ENCODE measurements around the gene DEFB132.

DEFB132 gene

GRCh38 chr20:266596-267562 is 9.4 kb downstream of the DEFB132 start:
- H3K9ac ChIP-seq (ENCODE audit: low read length) = peak overlapping the region; percentile 50
- H3K27ac ChIP-seq (ENCODE audit: low read depth, low read length) = no peak overlapping the region
- no peaks in the 10 kb centered on the region for H3K36me3 ChIP-seq (ENCODE audit: control insufficient read depth, insufficient read depth, low read length)
- no peaks in the 10 kb centered on the region for H3K79me2 ChIP-seq (ENCODE audit: control insufficient read depth, insufficient read depth, low read length)
- H2BK15ac ChIP-seq (replicated peaks; ENCODE audit: low read depth) = no peak overlapping the region
- H3K4me2 ChIP-seq (ENCODE audit: low read length) = peak overlapping the region; percentile 47
- H2AK5ac ChIP-seq (ENCODE audit: low read length) = no peak overlapping the region
- no peak overlapping the region for H3K4ac ChIP-seq (ENCODE audit: low read depth, low read length)
- no peak overlapping the region for H3K23ac ChIP-seq (ENCODE audit: low read length)
- WGBS (ENCODE audit: extremely low coverage, insufficient coverage, low lambda C conversion rate) = no CpG with 5 or more reads among the region's 43 CpGs
- peak overlapping the region; percentile 78 for H3K56ac ChIP-seq (ENCODE audit: low read length)
- H3K27me3 ChIP-seq (ENCODE audit: insufficient read depth, low read length, poor library complexity) = no peaks in the 10 kb centered on the region
- no peak overlapping the region for H4K8ac ChIP-seq (ENCODE audit: low read depth, low read length)
- H3K18ac ChIP-seq (ENCODE audit: low read length) = peak overlapping the region; percentile 19
- H2BK5ac ChIP-seq (ENCODE audit: low read length) = no peak overlapping the region
- H3K79me1 ChIP-seq (ENCODE audit: low read length) = no peaks in the 10 kb centered on the region
- H3K4me3 ChIP-seq (ENCODE audit: low read length) = no peak overlapping the region
- no peaks in the 10 kb centered on the region for H3K4me1 ChIP-seq (ENCODE audit: control insufficient read depth, low read depth, low read length)
- peak; percentile 95 for DNase-seq
- H2BK120ac ChIP-seq (ENCODE audit: low read depth, low read length) = no peak overlapping the region
- no peak overlapping the region for H4K5ac ChIP-seq (ENCODE audit: low read length)

GRCh38 chr20:270517-270916 is 13.0 kb downstream of the DEFB132 start:
- Histone ChIP-seq H3K56ac (ENCODE audit: low read length) (no peak overlapping the region), H3K4me3 (ENCODE audit: low read length) (no peak overlapping the region), H3K27ac (ENCODE audit: low read depth, low read length) (no peak overlapping the region), H3K4me2 (ENCODE audit: low read length) (no peak overlapping the region), H3K4me1 (ENCODE audit: control insufficient read depth, low read depth, low read length) (no peaks in the 10 kb centered on the region), H3K27me3 (ENCODE audit: insufficient read depth, low read length, poor library complexity) (no peaks in the 10 kb centered on the region), H2BK5ac (ENCODE audit: low read length) (no peak overlapping the region), H3K36me3 (ENCODE audit: control insufficient read depth, insufficient read depth, low read length) (no peaks in the 10 kb centered on the region), H3K9ac (ENCODE audit: low read length) (no peak overlapping the region), H4K8ac (ENCODE audit: low read depth, low read length) (no peak overlapping the region), H2BK120ac (ENCODE audit: low read depth, low read length) (no peak overlapping the region), H4K5ac (ENCODE audit: low read length) (no peak overlapping the region), H2AK5ac (ENCODE audit: low read length) (no peak overlapping the region), H3K18ac (ENCODE audit: low read length) (no peak overlapping the region), H2BK15ac (replicated peaks; ENCODE audit: low read depth) (no peak overlapping the region), H3K4ac (ENCODE audit: low read depth, low read length) (no peak overlapping the region), H3K79me1 (ENCODE audit: low read length) (no peaks in the 10 kb centered on the region), H3K23ac (ENCODE audit: low read length) (no peak overlapping the region), H3K79me2 (ENCODE audit: control insufficient read depth, insufficient read depth, low read length) (no peaks in the 10 kb centered on the region)
- no CpG with 5 or more reads among the region's 5 CpGs for WGBS (ENCODE audit: extremely low coverage, insufficient coverage, low lambda C conversion rate)
- no peak for DNase-seq

GRCh38 chr20:271069-271468 is 13.5 kb downstream of the DEFB132 start:
- Histone ChIP-seq H2BK5ac (ENCODE audit: low read length) (no peak overlapping the region), H3K79me2 (ENCODE audit: control insufficient read depth, insufficient read depth, low read length) (no peaks in the 10 kb centered on the region), H3K18ac (ENCODE audit: low read length) (no peak overlapping the region), H3K36me3 (ENCODE audit: control insufficient read depth, insufficient read depth, low read length) (no peaks in the 10 kb centered on the region), H3K9ac (ENCODE audit: low read length) (no peak overlapping the region), H3K4me2 (ENCODE audit: low read length) (no peak overlapping the region), H3K27ac (ENCODE audit: low read depth, low read length) (no peak overlapping the region), H3K4ac (ENCODE audit: low read depth, low read length) (no peak overlapping the region), H3K79me1 (ENCODE audit: low read length) (no peaks in the 10 kb centered on the region), H3K27me3 (ENCODE audit: insufficient read depth, low read length, poor library complexity) (no peaks in the 10 kb centered on the region), H3K23ac (ENCODE audit: low read length) (no peak overlapping the region), H4K5ac (ENCODE audit: low read length) (no peak overlapping the region), H3K56ac (ENCODE audit: low read length) (no peak overlapping the region), H2BK120ac (ENCODE audit: low read depth, low read length) (no peak overlapping the region), H2AK5ac (ENCODE audit: low read length) (no peak overlapping the region), H3K4me1 (ENCODE audit: control insufficient read depth, low read depth, low read length) (no peaks in the 10 kb centered on the region), H4K8ac (ENCODE audit: low read depth, low read length) (no peak overlapping the region), H3K4me3 (ENCODE audit: low read length) (no peak overlapping the region), H2BK15ac (replicated peaks; ENCODE audit: low read depth) (no peak overlapping the region)
- WGBS (ENCODE audit: extremely low coverage, insufficient coverage, low lambda C conversion rate) = no CpG with 5 or more reads among the region's 4 CpGs
- DNase-seq = no peak

DNA sequence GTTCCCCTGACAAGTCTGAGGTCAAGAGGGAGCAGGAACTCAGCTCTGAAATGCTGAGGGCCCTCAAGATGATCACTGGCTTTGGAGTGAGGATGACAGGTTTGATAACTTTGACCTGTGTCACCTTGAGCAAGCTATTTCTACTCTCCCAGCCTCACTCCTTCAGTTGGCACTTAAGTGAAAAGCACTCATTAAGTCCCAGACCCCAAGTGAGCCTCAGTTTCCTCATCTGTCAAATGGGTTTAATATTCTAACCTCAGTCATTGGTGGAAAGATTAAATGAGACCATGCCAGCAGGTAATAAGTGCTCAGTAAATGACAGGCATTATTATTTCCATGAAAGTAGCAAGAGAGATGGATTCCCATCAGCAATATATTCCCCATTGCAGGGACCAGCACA is 14.0 kb downstream of the DEFB132 start:
- Histone ChIP-seq H3K4me1 (ENCODE audit: control insufficient read depth, low read depth, low read length) (no peaks in the 10 kb centered on the region), H2BK15ac (replicated peaks; ENCODE audit: low read depth) (no peak overlapping the region), H2BK5ac (ENCODE audit: low read length) (no peak overlapping the region), H3K4ac (ENCODE audit: low read depth, low read length) (no peak overlapping the region), H3K4me3 (ENCODE audit: low read length) (no peak overlapping the region), H4K8ac (ENCODE audit: low read depth, low read length) (no peak overlapping the region), H3K79me1 (ENCODE audit: low read length) (no peaks in the 10 kb centered on the region), H2AK5ac (ENCODE audit: low read length) (no peak overlapping the region), H3K9ac (ENCODE audit: low read length) (no peak overlapping the region), H3K79me2 (ENCODE audit: control insufficient read depth, insufficient read depth, low read length) (no peaks in the 10 kb centered on the region), H3K27ac (ENCODE audit: low read depth, low read length) (no peak overlapping the region), H2BK120ac (ENCODE audit: low read depth, low read length) (no peak overlapping the region), H3K27me3 (ENCODE audit: insufficient read depth, low read length, poor library complexity) (no peaks in the 10 kb centered on the region), H4K5ac (ENCODE audit: low read length) (no peak overlapping the region), H3K4me2 (ENCODE audit: low read length) (no peak overlapping the region), H3K56ac (ENCODE audit: low read length) (no peak overlapping the region), H3K23ac (ENCODE audit: low read length) (no peak overlapping the region), H3K36me3 (ENCODE audit: control insufficient read depth, insufficient read depth, low read length) (no peaks in the 10 kb centered on the region), H3K18ac (ENCODE audit: low read length) (no peak overlapping the region)
- DNase-seq = no peak

GRCh38 chr20:272718-273117 is 15.2 kb downstream of the DEFB132 start:
- Histone ChIP-seq H3K23ac (ENCODE audit: low read length) (no peak overlapping the region), H2BK120ac (ENCODE audit: low read depth, low read length) (no peak overlapping the region), H3K18ac (ENCODE audit: low read length) (no peak overlapping the region), H3K27me3 (ENCODE audit: insufficient read depth, low read length, poor library complexity) (no peaks in the 10 kb centered on the region), H4K8ac (ENCODE audit: low read depth, low read length) (no peak overlapping the region), H3K4ac (ENCODE audit: low read depth, low read length) (no peak overlapping the region), H3K27ac (ENCODE audit: low read depth, low read length) (no peak overlapping the region), H3K4me1 (ENCODE audit: control insufficient read depth, low read depth, low read length) (no peaks in the 10 kb centered on the region), H2AK5ac (ENCODE audit: low read length) (no peak overlapping the region), H3K79me2 (ENCODE audit: control insufficient read depth, insufficient read depth, low read length) (no peaks in the 10 kb centered on the region), H2BK5ac (ENCODE audit: low read length) (no peak overlapping the region), H3K56ac (ENCODE audit: low read length) (no peak overlapping the region), H3K79me1 (ENCODE audit: low read length) (no peaks in the 10 kb centered on the region), H2BK15ac (replicated peaks; ENCODE audit: low read depth) (no peak overlapping the region), H3K9ac (ENCODE audit: low read length) (no peak overlapping the region), H3K4me2 (ENCODE audit: low read length) (no peak overlapping the region), H3K4me3 (ENCODE audit: low read length) (no peak overlapping the region), H3K36me3 (ENCODE audit: control insufficient read depth, insufficient read depth, low read length) (no peaks in the 10 kb centered on the region), H4K5ac (ENCODE audit: low read length) (no peak overlapping the region)
- DNase-seq = no peak

GRCh38 chr20:273884-274283 is 16.4 kb downstream of the DEFB132 start:
- DNase-seq = no peak
- Histone ChIP-seq H2BK15ac (replicated peaks; ENCODE audit: low read depth) (no peak overlapping the region), H3K79me2 (ENCODE audit: control insufficient read depth, insufficient read depth, low read length) (no peaks in the 10 kb centered on the region), H3K4ac (ENCODE audit: low read depth, low read length) (no peak overlapping the region), H2AK5ac (ENCODE audit: low read length) (no peak overlapping the region), H3K27ac (ENCODE audit: low read depth, low read length) (no peak overlapping the region), H3K27me3 (ENCODE audit: insufficient read depth, low read length, poor library complexity) (no peaks in the 10 kb centered on the region), H3K36me3 (ENCODE audit: control insufficient read depth, insufficient read depth, low read length) (no peaks in the 10 kb centered on the region), H4K8ac (ENCODE audit: low read depth, low read length) (no peak overlapping the region), H4K5ac (ENCODE audit: low read length) (no peak overlapping the region), H3K4me3 (ENCODE audit: low read length) (no peak overlapping the region), H3K18ac (ENCODE audit: low read length) (no peak overlapping the region), H3K4me2 (ENCODE audit: low read length) (no peak overlapping the region), H3K23ac (ENCODE audit: low read length) (no peak overlapping the region), H3K79me1 (ENCODE audit: low read length) (no peaks in the 10 kb centered on the region), H2BK5ac (ENCODE audit: low read length) (no peak overlapping the region), H3K4me1 (ENCODE audit: control insufficient read depth, low read depth, low read length) (no peaks in the 10 kb centered on the region), H3K56ac (ENCODE audit: low read length) (no peak overlapping the region), H2BK120ac (ENCODE audit: low read depth, low read length) (no peak overlapping the region), H3K9ac (ENCODE audit: low read length) (no peak overlapping the region)
- WGBS (ENCODE audit: extremely low coverage, insufficient coverage, low lambda C conversion rate) = no CpG with 5 or more reads among the region's 3 CpGs
